Stimulated activated CD8-positive, alpha-beta memory T cell treated with anti-CD3 and anti-CD28 coated beads, Interleukin-12 subunit alpha, Interleukin-12 subunit beta, amount 100 ng/mL, for 4 hours (primary cell): ENCODE measurements around the gene C10orf62.
A peak's percentile ranks its signal among the peaks of the same experiment; 100 is the strongest.
"Not testable (repeated sequence)": the region's sequence is repeated elsewhere in the genome, so short reads cannot be mapped to it uniquely, and the experiment has no call there.

Experiments used
- DNase-seq: peaks from one replicate; pipeline ENCODE4 v3.0.0-alpha.2; 2020; ENCODE audit warnings: low read depth

C10orf62 gene

GRCh38 chr10:97589479-97589878, at the start of gene C10orf62:
Gene C10orf62 (plus strand): TSS chr10:97589721. CDS start chr10:97589898, 177 bp downstream.
- no peak for DNase-seq

- no peak for DNase-seq
Measured at GRCh38 chr10:97540669-97541500, 48.6 kb upstream of the C10orf62 start.

GRCh38 chr10:97542169-97543024, 47.1 kb upstream of the C10orf62 start:
- peak; percentile 15 for DNase-seq

- DNase-seq = peak; percentile 22
Measured at GRCh38 chr10:97543025-97543546, 46.4 kb upstream of the C10orf62 start.

- DNase-seq = no peak
Measured at GRCh38 chr10:97546456-97547270, 42.9 kb upstream of the C10orf62 start.

- DNase-seq = no peak
Measured at GRCh38 chr10:97547271-97547600, 42.3 kb upstream of the C10orf62 start.

GRCh38 chr10:97547962-97548361, 41.6 kb upstream of the C10orf62 start:
- no peak for DNase-seq

- no peak for DNase-seq
Measured at GRCh38 chr10:97548828-97549455, 40.6 kb upstream of the C10orf62 start.

GRCh38 chr10:97549587-97550322, 39.8 kb upstream of the C10orf62 start:
- DNase-seq = no peak

GRCh38 chr10:97550336-97551149, 39.0 kb upstream of the C10orf62 start:
- no peak for DNase-seq

GRCh38 chr10:97551271-97551670, 38.2 kb upstream of the C10orf62 start:
- no peak for DNase-seq

- peak; percentile 31 for DNase-seq
Measured at GRCh38 chr10:97553575-97554031, 35.9 kb upstream of the C10orf62 start.

GRCh38 chr10:97554336-97554735, 35.2 kb upstream of the C10orf62 start:
- DNase-seq = not testable (repeated sequence)

GRCh38 chr10:97555541-97555940, 34.0 kb upstream of the C10orf62 start:
- not testable (repeated sequence) for DNase-seq

GRCh38 chr10:97560731-97561381, 28.7 kb upstream of the C10orf62 start:
- DNase-seq = not testable (repeated sequence)

- not testable (repeated sequence) for DNase-seq
Measured at GRCh38 chr10:97561386-97562077, 28.0 kb upstream of the C10orf62 start.

GRCh38 chr10:97562329-97562728, 27.2 kb upstream of the C10orf62 start:
- not testable (repeated sequence) for DNase-seq

- no peak for DNase-seq
Measured at GRCh38 chr10:97563337-97563736, 26.2 kb upstream of the C10orf62 start.

GRCh38 chr10:97564776-97565175, 24.7 kb upstream of the C10orf62 start:
- DNase-seq = no peak
